Measurements from ENCODE around the gene PPP1R1C.

DNA sequence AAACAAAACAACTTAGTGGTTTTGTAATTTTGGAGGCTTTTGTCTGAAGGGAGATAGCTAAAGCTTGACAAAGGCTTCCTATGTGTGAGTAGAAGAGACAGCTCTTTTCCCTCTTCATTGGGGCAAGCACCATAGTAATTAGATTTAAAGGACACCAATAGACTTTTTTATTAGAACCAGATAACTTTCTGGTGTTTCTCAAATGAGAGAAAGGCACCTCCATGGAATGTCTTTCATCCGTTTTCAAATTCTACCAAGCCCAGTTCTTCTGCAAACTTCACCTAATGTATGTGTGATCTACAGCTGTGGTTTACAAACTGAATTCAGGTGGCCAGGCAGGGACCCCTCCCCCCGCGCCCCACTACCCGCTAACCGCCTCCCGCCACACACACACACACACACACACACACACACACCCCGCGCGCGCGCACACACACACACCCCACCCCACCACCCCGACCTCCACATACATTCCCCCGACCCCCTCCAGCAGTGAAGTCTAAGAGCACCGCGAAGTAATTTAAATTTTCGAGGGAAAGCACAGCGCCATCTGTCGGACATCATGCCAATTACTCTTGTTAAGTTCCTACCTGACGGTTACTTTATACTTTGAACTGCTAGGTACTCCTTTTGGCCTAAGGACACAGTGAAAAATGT lies 31.6 kb upstream of the PPP1R1C start:
- TF ChIP-seq POLR2AphosphoS5 (IDR thresholded peaks at IDR 0.05; ENCODE audit: low read depth, low read length) (no peak), SIN3A (IDR thresholded peaks at IDR 0.05; ENCODE audit: borderline replicate concordance, insufficient read depth, low read length) (no peak)
- TF ChIP-seq, protein P1, sequence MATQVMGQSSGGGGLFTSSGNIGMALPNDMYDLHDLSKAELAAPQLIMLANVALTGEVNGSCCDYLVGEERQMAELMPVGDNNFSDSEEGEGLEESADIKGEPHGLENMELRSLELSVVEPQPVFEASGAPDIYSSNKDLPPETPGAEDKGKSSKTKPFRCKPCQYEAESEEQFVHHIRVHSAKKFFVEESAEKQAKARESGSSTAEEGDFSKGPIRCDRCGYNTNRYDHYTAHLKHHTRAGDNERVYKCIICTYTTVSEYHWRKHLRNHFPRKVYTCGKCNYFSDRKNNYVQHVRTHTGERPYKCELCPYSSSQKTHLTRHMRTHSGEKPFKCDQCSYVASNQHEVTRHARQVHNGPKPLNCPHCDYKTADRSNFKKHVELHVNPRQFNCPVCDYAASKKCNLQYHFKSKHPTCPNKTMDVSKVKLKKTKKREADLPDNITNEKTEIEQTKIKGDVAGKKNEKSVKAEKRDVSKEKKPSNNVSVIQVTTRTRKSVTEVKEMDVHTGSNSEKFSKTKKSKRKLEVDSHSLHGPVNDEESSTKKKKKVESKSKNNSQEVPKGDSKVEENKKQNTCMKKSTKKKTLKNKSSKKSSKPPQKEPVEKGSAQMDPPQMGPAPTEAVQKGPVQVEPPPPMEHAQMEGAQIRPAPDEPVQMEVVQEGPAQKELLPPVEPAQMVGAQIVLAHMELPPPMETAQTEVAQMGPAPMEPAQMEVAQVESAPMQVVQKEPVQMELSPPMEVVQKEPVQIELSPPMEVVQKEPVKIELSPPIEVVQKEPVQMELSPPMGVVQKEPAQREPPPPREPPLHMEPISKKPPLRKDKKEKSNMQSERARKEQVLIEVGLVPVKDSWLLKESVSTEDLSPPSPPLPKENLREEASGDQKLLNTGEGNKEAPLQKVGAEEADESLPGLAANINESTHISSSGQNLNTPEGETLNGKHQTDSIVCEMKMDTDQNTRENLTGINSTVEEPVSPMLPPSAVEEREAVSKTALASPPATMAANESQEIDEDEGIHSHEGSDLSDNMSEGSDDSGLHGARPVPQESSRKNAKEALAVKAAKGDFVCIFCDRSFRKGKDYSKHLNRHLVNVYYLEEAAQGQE (IDR thresholded peaks at IDR 0.05; ENCODE audit: insufficient read depth in 1 of 2, low read depth in 2 of 2, low read length in 2 of 2) = no peak

All from PFSK-1 (cell line).